NCI-H1092 treated with DMSO at 0.1 percent for 48 hours (cell line): ENCODE results near the gene FNDC4.
"Not testable (repeated sequence)": the region's sequence is repeated elsewhere in the genome, so short reads cannot be mapped to it uniquely, and the experiment has no call there.

Experiments
- DNase-seq: peaks from one replicate; lab custom pipeline; 2025; lab: John Stamatoyannopoulos, UW

Gene FNDC4

GRCh38 chr2:27494944-27495554 is at the start of gene FNDC4:
TSS of gene FNDC4 (minus strand) at chr2:27495200. CDS start at chr2:27494679, 521 bp downstream.
- no peak for DNase-seq

- no peak for DNase-seq
Measured at GRCh38 chr2:27544143-27544821, 49.3 kb upstream of the FNDC4 start.

- not testable (repeated sequence) for DNase-seq
Measured at GRCh38 chr2:27539649-27540048, 44.6 kb upstream of the FNDC4 start.

- DNase-seq, result not testable (repeated sequence)
Measured at GRCh38 chr2:27538839-27539450, 43.9 kb upstream of the FNDC4 start.

GRCh38 chr2:27537287-27537686 is 42.3 kb upstream of the FNDC4 start:
- DNase-seq, result no peak

GRCh38 chr2:27531983-27532382 is 37.0 kb upstream of the FNDC4 start:
- no peak for DNase-seq

GRCh38 chr2:27527182-27527581 is 32.2 kb upstream of the FNDC4 start:
- no peak for DNase-seq

GRCh38 chr2:27522400-27522945 is 27.5 kb upstream of the FNDC4 start:
- no peak for DNase-seq

GRCh38 chr2:27520316-27520715 is 25.3 kb upstream of the FNDC4 start:
- DNase-seq, result no peak

GRCh38 chr2:27518782-27519113 is 23.7 kb upstream of the FNDC4 start:
- no peak for DNase-seq

- DNase-seq, result no peak
Measured at GRCh38 chr2:27518113-27518781, 23.2 kb upstream of the FNDC4 start.

- peak; percentile 19 for DNase-seq
Measured at GRCh38 chr2:27509326-27509725, 14.3 kb upstream of the FNDC4 start.

- no peak for DNase-seq
Measured at GRCh38 chr2:27507293-27507692, 12.3 kb upstream of the FNDC4 start.

GRCh38 chr2:27506587-27506986 is 11.6 kb upstream of the FNDC4 start:
- no peak for DNase-seq

GRCh38 chr2:27502142-27502541 is 7.1 kb upstream of the FNDC4 start:
- DNase-seq, result no peak

GRCh38 chr2:27501042-27501441 is 6.0 kb upstream of the FNDC4 start:
- peak; percentile 31 for DNase-seq

- DNase-seq, result no peak
Measured at GRCh38 chr2:27498975-27499374, 4.0 kb upstream of the FNDC4 start.

- no peak for DNase-seq
Measured at GRCh38 chr2:27497288-27497627, 2.3 kb upstream of the FNDC4 start.

- no peak for DNase-seq
Measured at GRCh38 chr2:27496357-27497287, 1.6 kb upstream of the FNDC4 start, which contains the start of gene GCKR. TSS of gene GCKR (plus strand) at chr2:27496839. CDS start at chr2:27496905, 66 bp downstream.

- DNase-seq, result no peak
Measured at GRCh38 chr2:27495840-27496356, 898 bp upstream of the FNDC4 start.

GRCh38 chr2:27494284-27494943 is 586 bp downstream of the FNDC4 start:
- no peak for DNase-seq
